HG02852 (cell line): ENCODE measurements around the gene EXD3.
"Not testable (repeated sequence)": the region's sequence is repeated elsewhere in the genome, so short reads cannot be mapped to it uniquely, and the experiment has no call there.

ENCODE experiments used
- ATAC-seq: cut with Tn5 transposase; IDR thresholded peaks from one replicate; pipeline ENCODE4 v1.9.1; 2021; ENCODE audit warnings: mild to moderate bottlenecking, moderate library complexity; ENCODE audit not compliant: unreplicated experiment

The EXD3 gene

DNA sequence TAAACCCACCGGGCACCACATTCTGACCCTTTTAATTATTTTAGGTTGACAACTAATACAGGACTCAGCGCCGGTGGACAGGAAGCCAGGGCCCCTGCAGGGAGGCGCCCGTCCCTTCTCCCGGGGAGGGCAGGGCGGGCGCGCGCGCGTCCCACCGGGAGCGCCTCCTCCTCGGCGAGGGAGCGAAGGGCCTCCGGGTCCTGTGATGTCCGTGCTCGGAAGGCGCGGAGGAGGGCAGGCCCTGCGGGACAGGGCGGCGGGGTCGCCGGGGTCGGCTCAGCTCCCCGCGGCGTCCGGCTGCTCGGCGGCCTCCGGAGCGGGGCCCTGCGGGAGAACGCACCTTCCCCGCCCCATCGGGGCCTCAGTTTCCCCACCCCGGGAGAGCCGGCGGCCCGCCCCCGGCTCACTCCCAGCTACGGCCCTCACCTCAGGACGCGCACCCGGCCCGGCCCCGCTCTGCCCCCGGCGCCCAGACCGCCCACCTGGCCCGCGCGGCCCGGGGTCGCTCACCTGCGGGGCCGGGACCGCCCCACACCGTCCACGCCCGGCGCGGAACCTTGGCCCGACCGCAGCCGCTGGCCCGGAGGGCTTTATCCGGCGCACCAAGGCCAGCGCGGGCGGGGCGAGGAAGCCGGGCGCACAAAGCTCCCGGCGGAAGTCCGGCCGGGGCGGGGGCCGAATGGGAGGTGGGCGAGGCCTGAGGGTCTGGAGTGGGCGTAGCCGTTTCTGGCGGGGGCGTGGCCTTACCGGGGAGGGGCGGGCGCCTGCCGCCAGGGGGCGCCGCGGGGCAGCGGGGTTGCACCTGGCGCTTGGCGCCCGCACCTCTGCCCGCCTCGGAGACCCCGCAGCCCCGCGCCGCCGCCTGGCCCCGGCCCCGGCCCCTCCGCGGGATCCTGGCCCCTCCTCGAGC lies at the start of gene EXD3, which contains the start of gene NOXA1:
EXD3 (minus strand) TSS at position 559 of the 910 bp plus-strand sequence. CDS start 27,805 bp downstream, outside the sequence.
NOXA1 (plus strand) TSS at position 790 of the 910 bp plus-strand sequence. CDS start 137 bp downstream, outside the sequence.
- ATAC-seq = peak; percentile 78

DNA sequence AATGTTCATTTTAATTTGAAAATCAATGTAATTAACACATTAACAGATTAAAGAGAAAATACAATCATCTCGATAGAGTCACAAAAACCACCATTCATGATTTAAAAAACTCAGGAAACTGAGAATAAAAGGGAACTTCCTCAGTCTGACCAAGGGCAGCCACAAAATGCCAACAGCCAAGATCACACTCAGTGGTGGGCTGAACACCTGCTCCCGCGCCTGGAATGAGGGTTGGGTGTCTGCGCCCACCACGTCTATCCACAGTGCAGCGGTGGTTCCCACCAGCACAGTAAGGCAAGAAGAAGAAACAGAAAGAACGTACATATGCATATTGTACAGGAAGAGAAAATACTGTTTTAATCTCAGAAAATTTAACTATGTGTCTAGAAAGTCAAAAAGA lies 47.8 kb upstream of the EXD3 start:
- no peak for ATAC-seq

GRCh38 chr9:137467896-137468295 lies 44.9 kb upstream of the EXD3 start:
- ATAC-seq = no peak

- no peak for ATAC-seq
Observed at GRCh38 chr9:137467161-137467581, 44.2 kb upstream of the EXD3 start.

- ATAC-seq = not testable (repeated sequence)
Observed at GRCh38 chr9:137466389-137467085, 43.6 kb upstream of the EXD3 start.

- ATAC-seq = no peak
Observed at GRCh38 chr9:137465720-137466388, 42.9 kb upstream of the EXD3 start.

- ATAC-seq = no peak
Observed at GRCh38 chr9:137465000-137465719, 42.2 kb upstream of the EXD3 start.

DNA sequence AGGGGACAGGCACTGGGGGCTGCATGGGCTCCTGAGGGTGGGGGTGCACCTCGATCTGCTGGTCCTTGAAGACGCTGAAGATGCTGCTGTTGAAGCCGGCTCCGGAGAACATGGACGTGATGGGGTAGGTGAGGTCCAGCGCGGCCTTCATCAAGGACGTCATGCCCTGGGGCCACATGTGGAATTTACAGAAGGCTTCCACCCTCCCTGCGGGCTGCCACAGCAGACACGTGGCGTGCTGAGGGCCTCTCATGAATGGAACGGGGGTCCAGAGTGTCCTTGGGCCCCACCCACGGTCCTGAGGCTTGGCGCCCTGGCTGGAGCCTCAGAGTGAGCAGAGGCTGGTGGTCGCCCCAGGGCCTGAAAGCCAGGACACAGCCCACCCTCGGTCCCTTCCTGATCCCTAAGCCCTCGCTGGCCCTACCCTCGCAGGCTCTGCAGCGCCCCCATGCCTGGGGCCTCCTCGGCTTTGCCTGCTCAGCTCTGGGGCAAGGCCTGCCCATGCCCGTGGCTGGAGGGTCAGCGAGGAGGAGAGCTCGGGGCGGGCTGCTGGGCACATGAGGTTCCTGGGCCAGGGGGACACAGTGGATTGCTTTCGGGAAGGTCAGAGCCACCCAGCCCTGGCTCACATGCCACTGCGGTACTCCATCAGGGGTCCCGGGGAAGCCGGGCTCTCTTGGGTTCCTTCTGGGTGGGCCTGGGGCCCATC lies 41.5 kb upstream of the EXD3 start:
- no peak for ATAC-seq

DNA sequence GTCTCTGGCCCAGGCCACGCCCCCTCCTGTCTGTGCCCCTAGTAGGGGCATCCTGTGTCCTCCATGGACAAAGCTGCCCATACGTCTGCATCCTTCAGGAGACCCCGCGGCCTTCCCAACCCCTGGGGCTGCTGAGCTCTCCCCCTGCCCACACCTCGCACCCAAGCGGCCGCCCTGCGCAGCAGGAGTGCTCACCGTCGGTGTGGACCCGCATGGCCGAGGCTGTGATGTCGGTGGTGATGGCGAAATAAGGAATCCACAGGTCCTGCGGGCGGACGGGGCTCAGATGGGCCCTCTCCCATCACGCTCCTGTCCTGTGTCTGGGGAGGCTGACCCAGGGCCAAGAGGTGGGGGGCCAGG lies 40.9 kb upstream of the EXD3 start:
- no peak for ATAC-seq

- ATAC-seq = no peak
Observed at GRCh38 chr9:137462986-137463930, 40.3 kb upstream of the EXD3 start.

DNA sequence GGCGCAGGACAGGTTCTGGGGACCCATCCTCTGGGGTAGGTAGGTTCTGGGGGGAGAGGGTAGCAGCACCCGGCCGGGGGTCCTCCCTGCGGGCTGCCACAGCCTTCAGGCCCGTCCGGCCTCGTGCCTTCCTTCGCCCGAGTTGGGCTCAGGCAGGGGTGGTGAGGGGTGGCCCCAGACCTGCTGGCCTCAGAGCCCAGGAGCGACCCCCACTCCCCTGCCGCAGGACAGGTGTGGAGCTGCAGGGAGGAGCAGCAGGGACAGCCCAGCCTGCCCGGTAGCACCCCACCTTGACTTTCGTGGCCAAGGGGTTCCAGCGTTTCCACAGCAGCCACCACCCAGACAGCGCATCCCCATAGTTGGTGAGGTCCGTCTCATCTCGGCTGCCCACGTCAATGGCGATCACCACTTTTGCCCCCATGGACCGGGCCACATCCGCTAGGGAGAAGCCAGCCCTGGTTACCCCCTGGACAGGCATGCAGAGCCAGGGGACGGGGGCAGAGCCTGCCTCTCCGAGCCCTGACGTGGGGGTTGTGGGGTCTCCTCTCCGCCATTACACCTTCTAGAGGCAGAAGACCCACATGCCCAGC lies 39.5 kb upstream of the EXD3 start:
- no peak for ATAC-seq

DNA sequence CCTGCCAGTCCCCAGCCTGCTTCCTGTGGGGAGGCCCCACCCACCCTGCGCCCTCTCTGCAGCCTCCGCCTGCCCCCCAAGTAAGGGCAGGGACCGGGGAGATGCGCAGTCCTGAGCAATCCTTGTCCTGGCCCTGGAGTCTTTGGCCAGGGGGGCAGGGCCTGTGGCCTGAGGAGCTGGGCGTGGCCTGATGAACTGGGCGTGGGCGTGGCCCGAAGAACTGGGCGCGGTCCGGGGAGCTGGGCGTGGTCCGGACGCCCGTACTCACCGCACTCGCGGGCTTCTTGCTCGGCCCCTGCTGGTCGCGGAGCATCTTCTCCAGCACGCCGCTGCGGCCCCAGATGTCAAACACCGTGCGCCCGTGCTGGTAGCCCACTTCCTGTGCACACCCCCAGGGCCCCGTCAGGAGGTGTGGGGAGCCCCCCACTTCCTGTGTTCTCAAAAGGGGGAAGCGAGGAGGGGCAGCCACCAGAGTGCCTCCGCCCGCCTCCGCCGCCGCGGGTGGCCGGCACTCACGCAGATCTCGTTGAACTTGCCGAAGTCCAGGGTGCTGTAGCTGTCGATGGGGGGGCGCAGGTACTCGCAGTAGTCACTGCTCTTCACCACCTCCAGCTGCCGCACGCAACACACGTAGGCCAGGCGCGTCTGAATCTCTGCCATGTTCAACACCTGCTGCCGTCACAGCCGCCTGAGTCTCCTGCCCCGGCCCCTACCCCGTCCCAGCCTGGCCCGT lies 38.9 kb upstream of the EXD3 start:
- no peak for ATAC-seq

- no peak for ATAC-seq
Observed at GRCh38 chr9:137461316-137461662, 38.3 kb upstream of the EXD3 start.

DNA sequence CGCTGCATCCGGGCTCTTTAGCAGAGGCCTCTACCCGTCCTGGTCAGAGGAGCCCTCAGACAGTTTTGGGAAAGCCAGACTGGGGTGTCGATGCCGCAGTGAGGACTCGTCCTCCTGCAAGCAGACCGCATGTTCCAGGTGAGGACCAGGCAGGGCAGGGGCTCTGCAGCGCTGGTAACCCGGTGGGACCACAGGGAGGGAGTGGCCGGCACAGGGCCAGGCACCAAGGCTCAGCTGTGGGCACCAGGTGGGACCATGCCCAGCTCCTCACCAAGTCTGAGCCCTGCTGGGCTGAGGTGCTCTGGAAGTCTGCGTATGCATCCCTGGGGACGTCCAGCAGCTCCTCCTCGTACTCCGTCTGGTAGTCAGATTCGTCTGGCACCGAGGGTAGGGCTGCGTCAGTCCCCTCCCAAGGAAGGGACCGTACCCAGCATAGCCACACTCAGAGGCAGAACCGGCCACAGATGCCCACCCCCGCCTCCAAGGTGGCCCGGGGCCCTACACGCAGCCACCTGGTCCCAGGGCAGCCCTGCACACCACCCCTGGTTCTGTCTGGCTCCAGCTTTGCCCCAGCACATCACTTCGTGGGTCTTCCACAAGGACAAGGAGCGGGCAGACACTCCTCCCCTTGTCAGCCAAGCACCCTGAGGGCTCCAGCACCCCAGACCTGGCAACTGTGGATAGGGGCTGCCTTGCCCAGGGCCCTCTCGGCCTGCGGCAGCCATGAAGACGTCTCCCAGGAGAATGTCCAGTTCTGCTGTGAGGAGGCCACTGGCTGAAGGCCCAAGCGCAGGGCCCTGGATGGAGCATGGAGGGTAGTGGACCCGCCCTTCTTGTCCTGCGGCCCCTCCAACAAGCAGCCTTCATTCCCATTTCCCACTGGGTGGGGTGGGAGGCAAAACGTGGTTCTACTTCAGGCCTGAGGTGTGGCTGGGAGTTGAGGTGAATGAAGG lies 37.7 kb upstream of the EXD3 start:
- no peak for ATAC-seq

- no peak for ATAC-seq
Observed at GRCh38 chr9:137459601-137460362, 36.8 kb upstream of the EXD3 start.

DNA sequence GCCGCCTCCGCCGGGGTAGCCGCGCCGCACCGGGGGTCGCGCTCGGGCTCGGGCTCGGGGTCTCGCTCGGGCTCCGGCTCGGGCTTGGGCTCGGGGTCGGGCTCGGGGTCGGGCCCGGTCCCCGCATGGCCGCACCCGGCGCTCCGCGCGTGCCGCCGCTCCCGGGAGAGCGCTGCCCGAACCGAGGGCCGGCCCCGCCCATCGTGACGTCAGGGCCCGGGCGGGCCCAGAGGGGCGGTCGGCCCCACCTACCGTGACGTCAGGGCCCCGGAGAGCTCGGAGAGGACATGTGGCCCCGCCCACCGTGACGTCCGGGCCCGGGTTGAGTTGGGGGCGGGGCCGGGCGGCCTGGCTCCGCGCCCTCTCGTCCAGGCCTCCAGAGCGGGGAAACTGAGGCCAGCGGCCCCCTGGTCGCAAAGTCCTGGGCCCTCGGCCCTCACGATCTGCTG lies 36.2 kb upstream of the EXD3 start, which contains the start of gene NSMF:
NSMF (minus strand) TSS at position 183 of the 449 bp plus-strand sequence. CDS start 232 bp downstream, outside the sequence.
- peak; percentile 73 for ATAC-seq
